OCI-LY7 (cell line): ENCODE measurements around the gene CTTNBP2.

ENCODE experiments used
- EZH2phosphoT487 ChIP-seq: fragments of 200-600 bp; sonication (generic); IDR thresholded peaks from 2 replicates; pipeline ENCODE4 v1.6.1; 2018; ENCODE audit warnings: low read depth, borderline replicate concordance, mild to moderate bottlenecking, mixed run types, antibody characterized with exemption, low read length, moderate library complexity, mixed read lengths
- TF ChIP-seq, protein P1 (sequence below): fragments of 200-600 bp; sonication (generic); conservative IDR thresholded peaks from 2 replicates; pipeline ENCODE4 v1.5.1; 2014; ENCODE audit warnings: mild to moderate bottlenecking, antibody characterized with exemption, low read length, moderate library complexity, mixed read lengths

- TF ChIP-seq, protein P1, sequence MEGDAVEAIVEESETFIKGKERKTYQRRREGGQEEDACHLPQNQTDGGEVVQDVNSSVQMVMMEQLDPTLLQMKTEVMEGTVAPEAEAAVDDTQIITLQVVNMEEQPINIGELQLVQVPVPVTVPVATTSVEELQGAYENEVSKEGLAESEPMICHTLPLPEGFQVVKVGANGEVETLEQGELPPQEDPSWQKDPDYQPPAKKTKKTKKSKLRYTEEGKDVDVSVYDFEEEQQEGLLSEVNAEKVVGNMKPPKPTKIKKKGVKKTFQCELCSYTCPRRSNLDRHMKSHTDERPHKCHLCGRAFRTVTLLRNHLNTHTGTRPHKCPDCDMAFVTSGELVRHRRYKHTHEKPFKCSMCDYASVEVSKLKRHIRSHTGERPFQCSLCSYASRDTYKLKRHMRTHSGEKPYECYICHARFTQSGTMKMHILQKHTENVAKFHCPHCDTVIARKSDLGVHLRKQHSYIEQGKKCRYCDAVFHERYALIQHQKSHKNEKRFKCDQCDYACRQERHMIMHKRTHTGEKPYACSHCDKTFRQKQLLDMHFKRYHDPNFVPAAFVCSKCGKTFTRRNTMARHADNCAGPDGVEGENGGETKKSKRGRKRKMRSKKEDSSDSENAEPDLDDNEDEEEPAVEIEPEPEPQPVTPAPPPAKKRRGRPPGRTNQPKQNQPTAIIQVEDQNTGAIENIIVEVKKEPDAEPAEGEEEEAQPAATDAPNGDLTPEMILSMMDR = no peak
- no peak for TF ChIP-seq EZH2phosphoT487
These were observed 9.6 kb downstream of the CTTNBP2 start for GRCh38 chr7:117863618-117864017.
